NCI-H460 (cell line): ENCODE data around the gene MTR. TPM values are rescaled to one million over a fixed set of nuclear protein-coding genes. Genes with fewer than 3 reads are reported as not detected.
A peak's percentile ranks its signal among the peaks of the same experiment; 100 is the strongest.

Experiments used
- DNase-seq: peaks from one replicate; pipeline ENCODE4 v3.0.0-alpha.2; 2016; ENCODE audit warnings: low read depth; ENCODE audit errors: extremely low read depth
- total RNA-seq: library from RNA; depleted of rRNA; stranded (reverse); fragments of >200 nt; shearing (Covaris generic); gene quantifications from 2 replicates; pipeline ENCODE4 v1.2.3, GENCODE V29; 2014

Gene MTR
- total RNA-seq, 1 experiment from 2014 or later, result 29.4 TPM

DNA sequence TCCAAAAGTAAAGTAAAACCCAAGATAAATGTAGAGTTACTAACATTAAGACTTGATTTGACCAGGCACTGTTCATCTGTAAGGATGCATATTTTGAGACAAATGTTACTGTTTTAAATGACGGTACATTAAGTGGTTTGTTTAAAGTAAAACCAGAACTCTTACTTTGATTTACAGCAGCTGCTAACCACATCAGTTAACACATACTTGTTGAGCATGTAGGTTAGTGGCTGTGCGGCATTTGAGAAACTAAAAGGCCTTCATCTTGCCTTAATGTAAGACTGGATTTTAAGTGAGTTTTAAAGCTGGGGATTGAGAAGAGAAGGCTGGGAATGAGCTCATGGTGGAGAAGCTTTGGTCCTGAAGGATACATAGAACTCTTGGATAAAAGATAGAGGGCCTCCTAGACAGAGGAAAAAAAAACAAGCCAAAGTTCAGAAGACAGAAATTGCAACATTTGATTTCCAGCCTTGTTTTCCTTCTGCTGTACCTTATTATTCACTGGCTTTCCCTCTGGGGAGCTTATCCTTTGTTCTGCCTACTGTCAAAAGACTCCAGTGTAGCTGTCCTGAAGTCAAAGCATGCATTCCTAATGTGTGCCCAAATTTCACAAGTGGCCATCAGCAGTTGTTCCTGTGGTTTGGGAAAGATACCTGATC lies 66.6 kb downstream of the MTR start:
- no peak for DNase-seq

GRCh38 chr1:236862219-236862591 lies 67.1 kb downstream of the MTR start:
- no peak for DNase-seq

GRCh38 chr1:236862615-236863211 lies 67.6 kb downstream of the MTR start:
- DNase-seq, result no peak

DNA sequence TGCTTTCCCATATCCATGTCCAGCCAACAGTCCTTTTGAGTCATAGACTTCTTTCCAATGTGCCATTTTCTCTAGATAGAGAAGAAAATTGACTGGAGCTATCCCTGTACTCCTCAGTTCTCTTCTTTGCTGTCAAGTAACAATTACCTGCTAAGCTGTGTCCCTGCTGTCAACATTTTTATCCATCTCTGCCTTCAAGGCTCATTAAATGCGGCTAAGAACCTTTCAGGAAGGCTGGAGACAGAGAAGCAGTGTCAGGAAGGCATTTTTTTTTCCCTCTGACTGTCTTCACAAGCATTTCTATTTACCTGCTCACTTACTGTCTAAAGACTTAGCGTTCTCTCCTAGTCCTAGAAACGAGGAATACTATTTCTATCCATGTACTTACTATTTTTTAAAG lies 69.1 kb downstream of the MTR start:
- no peak for DNase-seq

DNA sequence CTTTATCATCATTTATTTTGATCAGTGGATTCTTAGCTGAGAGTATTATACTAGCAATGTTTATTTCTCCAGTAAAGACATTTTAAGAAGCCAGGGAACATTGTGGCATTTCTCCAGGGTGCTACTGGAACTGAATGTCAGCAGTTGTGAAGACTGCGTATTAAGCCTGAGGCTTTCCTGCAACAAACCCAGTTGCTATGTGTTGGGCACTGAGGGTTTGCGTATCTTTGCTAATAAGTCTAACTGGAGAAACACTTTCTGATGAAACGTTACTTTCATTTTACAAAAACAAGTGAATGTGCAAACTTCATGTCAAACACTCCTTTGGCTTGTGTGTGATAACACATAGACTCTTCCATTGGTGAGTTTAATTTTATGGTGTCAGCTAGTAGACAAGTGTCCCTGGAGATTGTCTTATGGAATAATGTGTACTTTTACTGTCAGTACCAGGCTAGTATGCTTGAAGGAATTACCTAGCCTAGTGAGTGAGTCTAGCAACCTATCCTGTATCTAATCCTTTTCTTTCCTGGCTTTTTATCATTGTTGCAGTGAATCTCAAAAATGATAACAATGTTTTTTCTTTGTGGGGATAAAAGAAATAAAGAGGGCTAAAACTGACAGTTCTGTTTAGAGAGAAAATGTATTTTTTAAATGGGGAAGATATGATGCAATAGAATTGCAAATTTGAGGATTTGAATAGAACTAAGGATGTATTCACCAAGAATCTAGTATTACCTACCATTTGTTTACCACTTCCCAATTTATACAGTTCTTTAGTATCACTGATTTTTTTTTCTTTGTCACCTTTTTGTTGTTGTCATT lies 70.1 kb downstream of the MTR start:
- no peak for DNase-seq

DNA sequence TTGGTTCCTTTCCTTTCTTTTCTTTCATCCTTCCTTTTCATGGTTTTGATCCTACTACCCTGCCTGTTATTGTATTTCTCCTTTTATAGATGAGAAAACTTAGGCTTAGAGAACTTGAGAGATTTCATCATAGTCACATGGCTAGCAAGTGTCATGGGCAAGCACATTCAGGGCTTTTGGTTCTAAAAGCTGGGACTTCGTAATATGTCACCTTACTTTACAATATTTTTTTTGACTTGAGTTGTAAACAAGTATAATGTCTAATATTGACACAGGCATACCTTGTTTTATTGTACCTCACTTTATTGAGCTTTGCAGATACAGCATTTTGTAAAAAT lies 70.7 kb downstream of the MTR start:
- DNase-seq, result no peak

DNA sequence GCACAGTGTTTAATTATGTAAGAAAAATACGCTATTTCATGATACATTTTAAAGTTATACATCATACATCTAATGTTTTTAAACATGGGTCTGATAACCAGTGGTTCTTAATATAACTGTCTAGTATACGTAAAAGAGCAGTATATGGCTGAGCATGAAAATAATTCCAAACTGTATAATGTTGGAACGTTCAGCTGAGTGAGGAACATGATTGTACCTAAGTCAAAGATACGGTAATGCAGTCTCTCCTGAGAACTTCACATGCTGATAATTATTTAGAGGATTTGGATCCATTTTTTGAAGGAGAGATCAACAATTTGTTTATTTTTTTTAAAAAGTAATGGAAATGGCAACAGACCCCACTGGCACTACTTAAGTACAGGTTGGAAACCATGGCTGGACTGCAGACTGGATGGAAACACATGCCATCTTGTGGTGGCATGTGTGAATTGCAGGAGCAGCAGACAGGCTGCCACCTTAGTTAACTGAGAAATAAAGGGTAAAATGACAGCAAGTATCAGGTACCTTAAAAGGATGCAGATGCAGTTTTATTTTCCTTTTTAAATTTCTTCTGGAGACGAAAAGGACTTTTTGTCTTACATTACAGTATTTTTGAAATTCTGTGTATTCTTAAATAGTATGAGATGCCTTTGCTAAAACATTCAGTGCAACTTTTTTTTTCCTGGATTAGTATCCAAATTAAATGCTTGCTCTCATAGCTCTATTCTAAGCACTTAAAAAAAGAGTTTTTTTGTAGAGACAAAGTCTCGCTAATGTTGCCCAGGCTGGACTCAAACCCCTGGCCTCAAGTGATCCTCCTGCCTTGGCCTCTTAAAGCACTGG lies 73.8 kb downstream of the MTR start:
- peak; percentile 64 for DNase-seq

DNA sequence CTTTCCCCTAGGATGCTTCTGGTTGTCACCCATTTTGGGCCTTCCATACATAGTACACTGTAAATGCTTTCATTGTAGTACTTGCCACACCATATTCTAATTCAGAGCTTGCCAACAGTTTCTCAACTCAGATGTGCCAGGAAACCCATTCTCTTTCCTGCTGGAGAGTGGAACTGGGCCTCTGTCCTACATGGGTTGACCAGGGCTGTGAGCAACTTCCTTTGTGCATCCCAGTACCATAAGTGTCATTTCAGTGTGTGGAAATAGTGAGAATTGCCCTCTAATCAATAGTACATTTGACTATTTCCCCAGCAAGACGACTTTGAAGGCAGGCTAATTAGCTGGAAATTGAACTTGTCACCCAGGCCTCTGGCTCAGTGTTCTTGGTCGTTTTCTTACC lies 74.8 kb downstream of the MTR start:
- DNase-seq, result no peak

DNA sequence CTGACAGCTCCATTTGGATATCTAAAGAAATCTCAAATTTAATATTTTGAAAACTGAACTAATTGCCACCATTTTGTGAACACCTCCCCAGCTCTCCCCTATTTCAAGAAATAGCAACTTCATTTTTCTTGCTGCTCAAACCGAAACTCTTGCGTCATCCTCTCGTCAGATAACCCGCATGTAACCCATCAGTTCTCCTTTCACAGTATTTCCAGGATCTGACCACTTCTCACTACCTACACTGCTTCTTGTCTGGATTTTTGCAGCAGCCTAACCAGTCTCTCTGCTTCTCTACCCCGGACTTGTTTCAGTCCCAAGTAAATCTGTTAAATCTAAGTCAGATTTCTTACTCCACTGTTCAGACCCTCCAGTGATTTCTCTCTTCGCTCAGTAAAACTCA lies 75.6 kb downstream of the MTR start:
- no peak for DNase-seq

DNA sequence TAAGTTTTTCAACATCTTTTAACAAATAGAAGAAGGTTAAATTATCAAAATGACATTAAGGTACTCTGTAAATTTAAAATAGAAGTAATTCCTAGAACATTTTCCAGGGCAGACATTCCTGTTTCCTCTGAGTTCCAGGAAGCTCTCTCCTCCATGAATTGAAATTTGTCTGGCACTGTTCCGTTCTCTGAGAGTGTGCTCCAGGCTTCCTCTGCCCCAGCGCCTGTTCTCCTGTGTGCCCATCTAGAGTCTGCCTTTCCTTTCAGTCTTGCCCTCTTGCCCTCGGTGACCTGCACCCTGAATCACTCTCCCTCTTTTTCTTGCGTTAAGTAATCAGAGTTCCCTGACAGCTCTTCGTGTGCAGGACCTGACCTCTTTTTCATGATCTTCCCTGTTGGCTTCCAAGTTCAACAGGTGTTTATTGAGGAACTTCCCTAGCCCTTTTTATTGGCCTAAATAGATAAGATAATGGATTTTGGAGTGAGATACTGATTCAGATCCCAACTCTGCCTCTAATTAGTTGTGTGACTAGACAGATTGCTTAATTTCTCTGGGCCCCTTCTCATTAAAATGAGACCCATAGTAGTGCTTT lies 77.1 kb downstream of the MTR start:
- DNase-seq, result no peak

DNA sequence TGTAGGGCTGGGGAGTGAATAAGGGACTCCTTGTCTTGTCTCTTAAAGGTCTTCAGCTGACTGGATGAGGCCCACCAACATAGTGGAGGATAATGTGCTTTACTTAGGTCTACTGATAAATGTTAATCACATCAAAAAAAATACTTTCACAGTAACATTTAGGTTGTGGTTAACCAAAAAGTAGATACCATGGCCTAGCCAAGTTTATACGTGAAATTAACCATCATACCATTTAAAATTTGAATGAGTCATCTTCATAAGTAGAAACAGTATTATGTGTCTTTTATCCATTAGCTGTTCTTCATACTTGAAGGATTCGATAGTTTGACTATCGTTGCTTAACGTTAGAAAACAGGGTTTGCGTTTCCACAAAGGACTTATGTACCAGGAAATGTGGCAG lies 80.9 kb downstream of the MTR start:
- DNase-seq, result no peak

GRCh38 chr1:236877661-236878060 lies 82.6 kb downstream of the MTR start:
- DNase-seq, result no peak

DNA sequence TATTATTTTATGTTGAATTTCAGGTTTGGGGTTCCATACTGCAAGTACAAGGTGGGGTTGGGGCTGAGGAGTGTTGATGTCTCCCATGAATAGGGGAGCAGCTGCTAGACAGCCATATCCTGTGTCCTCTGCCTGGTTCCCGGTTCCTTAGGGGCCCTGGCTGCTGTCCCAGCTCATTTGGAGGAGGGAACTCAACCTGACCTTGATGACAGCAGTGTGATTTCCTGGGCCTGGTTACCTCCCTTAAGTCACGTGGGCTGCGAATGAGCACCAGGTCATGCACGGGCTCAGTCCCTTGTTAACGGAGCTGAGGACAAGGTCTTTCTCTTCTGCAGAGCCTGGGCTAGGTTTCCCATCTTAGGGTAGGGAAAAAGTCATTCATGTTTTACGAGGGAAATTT lies 85.1 kb downstream of the MTR start:
- no peak for DNase-seq

- DNase-seq, result no peak
These were observed 87.6 kb downstream of the MTR start for GRCh38 chr1:236882678-236883077.

GRCh38 chr1:236886199-236886598 lies 91.1 kb downstream of the MTR start:
- no peak for DNase-seq

- no peak for DNase-seq
These were observed 92.0 kb downstream of the MTR start for GRCh38 chr1:236887081-236887480.

GRCh38 chr1:236888126-236888525 lies 93.0 kb downstream of the MTR start:
- no peak for DNase-seq

DNA sequence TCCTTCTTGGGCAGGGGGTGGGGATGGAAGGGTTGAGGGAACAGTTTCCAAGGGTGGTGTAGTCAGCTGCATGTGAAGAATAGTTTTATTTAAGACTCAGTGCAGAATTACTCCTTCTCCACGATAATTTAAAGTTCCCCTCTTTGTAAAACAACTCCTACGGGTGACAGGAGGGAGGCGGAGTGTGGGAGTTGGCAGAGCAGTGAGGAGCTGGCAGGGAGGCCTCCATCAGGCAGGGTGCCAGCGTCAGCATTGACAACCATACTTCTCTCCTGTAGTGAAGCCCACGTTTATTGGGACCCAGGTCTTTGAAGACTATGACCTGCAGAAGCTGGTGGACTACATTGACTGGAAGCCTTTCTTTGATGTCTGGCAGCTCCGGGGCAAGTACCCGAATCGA lies 93.8 kb downstream of the MTR start:
- DNase-seq, result no peak

DNA sequence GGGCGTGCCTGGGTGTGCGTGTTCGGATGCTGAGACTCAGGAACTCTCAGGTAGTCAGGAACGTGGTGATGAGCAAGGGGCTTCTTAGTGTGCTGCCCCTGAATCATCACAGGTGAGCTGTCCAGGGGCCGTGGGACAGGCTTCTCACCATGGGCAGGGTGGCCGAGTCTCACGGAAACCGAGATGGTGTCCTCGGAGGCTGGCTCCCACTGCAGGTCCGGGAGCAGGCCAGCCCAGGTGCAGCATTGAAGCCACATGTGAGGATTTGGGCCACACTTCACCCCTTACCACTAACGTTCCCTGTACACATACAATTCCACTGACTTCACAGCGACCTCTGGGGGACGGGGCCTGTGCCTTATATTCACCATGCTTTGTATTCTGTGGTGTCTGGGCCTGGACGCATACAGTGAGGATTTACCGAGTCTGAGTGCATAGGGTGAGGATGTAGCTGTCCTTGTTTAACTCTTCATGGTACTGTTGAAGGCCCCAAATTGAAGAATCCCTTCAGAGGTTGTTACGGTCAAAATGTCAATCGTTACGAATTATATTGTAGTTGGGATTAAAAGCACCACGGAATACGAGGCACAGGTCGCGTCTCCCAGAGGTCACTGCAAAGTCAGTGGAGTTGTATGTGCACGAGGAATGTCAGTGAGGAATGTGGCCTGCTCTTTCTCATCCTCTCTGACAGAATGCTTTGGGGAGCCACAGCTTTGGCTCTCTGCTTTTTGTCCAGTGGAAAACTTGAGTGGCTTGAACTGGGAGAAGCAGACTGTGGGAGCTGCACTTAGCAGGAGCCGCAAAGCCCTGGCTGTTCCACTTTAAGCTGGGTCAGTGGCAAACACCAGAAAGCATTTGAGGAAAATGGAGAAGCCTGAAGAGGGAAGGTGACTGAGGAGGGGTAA lies 95.3 kb downstream of the MTR start:
- no peak for DNase-seq
